Activated CD8-positive, alpha-beta memory T cell treated with anti-CD3 and anti-CD28 coated beads, Interleukin-2, amount 50 U/mL, for 1 hour (primary cell): ENCODE results near the gene BTNL3.

Source experiments
- DNase-seq: peaks from one replicate; pipeline ENCODE4 v3.0.0-alpha.2; 2020; ENCODE audit errors: extremely low read depth

The BTNL3 gene

GRCh38 chr5:181047288-181047687 is 58.6 kb downstream of the BTNL3 start:
- no peak for DNase-seq

- no peak for DNase-seq
Observed at GRCh38 chr5:181047921-181048320, 59.3 kb downstream of the BTNL3 start.

DNA sequence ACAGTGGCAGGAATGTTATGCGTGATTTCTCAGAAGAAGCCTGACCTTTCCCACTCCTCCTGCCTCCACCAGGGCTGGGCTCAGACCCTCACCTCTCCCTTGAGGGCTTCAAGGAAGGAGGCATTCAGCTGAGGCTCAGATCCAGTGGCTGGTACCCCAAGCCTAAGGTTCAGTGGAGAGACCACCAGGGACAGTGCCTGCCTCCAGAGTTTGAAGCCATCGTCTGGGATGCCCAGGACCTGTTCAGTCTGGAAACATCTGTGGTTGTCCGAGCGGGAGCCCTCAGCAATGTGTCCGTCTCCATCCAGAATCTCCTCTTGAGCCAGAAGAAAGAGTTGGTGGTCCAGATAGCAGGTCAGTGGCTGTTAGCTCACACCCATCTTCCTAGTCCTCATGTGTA is 61.4 kb downstream of the BTNL3 start:
- no peak for DNase-seq

DNA sequence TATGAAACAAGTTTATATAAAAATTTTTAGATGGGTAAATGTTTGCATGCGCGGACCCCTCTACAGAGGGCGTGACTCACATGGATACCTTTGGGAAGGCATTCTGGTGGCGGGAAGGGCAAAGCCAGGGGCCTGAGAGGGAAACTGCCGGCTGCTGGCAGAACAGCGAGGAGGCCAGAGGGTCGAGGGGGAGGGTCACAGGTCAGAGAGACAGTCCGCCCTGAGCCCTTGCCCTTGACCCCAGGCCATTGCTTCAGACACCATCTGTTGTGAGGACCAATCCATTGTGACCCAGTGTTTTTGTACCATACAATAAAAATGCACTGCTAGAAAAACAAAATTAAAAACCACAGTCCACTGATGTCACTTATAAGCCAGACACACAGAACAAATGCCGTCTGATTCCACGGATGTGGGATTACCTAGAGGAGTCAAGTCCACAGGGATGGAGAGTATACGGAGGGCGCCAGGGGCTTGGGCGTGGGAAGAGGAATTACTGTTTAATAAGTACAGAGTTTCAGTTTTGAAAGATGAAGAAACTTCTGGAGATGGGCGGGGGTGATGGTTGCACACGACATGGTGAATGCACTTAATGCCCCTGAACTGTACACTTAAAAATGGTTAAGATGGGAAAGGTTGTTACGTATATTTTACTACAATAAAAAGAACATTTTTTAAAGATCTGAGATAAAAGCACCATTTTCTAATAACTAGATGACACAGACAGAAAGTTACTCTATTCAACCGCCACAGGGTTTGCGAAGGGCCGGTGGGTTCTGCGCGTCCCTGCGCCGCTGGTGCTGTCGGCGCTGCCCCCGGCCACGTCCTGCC is 63.4 kb downstream of the BTNL3 start:
- DNase-seq = no peak

- no peak for DNase-seq
Observed at GRCh38 chr5:181052672-181053487, 64.2 kb downstream of the BTNL3 start.

- no peak for DNase-seq
Observed at GRCh38 chr5:181053488-181054121, 65.0 kb downstream of the BTNL3 start.

GRCh38 chr5:181054138-181054537 is 65.5 kb downstream of the BTNL3 start:
- DNase-seq = no peak

DNA sequence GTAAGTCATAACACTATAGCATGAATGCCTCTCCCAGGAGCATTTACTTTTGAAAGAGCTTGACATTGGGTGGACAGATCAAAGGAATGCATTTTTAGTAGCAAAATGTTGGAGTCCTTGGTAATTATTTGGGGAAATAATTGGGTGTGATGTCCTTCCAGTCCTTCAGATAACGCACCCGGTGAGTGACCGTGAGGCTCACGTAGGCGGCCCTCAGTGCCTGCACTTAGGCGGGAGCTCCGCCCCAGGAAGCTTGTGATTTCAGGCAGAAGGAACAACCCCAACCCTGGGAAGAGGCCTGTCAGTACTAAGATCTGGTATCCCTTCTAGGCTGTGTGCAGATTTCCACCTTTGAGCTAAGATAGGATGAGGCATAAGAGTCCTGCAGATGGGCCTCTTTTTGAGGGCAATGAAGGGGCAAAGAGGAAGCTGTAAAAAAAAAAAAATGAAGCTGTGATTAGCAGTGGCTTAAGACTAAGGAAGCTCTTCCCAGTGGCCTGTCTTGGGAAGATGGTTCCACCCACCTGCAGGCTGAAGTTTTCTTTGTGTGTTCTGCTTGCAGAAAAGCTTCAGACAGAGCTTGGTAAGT is 66.3 kb downstream of the BTNL3 start:
- no peak for DNase-seq
